ENCODE measurements around the gene KLHL17. TPM values are rescaled to one million over a fixed set of nuclear protein-coding genes. Genes with fewer than 3 reads are reported as not detected.
"Not testable (repeated sequence)": the region's sequence is repeated elsewhere in the genome, so short reads cannot be mapped to it uniquely, and the experiment has no call there.

KLHL17 gene
- polyA plus RNA-seq, 4 donors = 3.9 to 11.9 (median 6.8) TPM

- FAIRE-seq = no peak
- peaks cover 0 to 45% (median 7%) of the 10 kb centered on the region in 3 donors for H3K27me3 ChIP-seq (ENCODE audit: control insufficient read depth in 3 of 3, insufficient read depth in 3 of 3, low read length in 3 of 3)
Observed at GRCh38 chr1:975896-976683, 15.7 kb downstream of the KLHL17 start.

GRCh38 chr1:976791-977190 lies 16.4 kb downstream of the KLHL17 start:
- H3K9me3 ChIP-seq (ENCODE audit: control insufficient read depth in 2 of 2, insufficient read depth in 1 of 2, low read depth in 1 of 2, low read length in 1 of 2); DNase-seq; H3K4me1 ChIP-seq (ENCODE audit: control insufficient read depth in 3 of 3, insufficient read depth in 2 of 3, low read depth in 1 of 3, low read length in 2 of 3); H3K27ac ChIP-seq (ENCODE audit: low read depth in 1 of 3, low read length in 2 of 3); H3K4me3 ChIP-seq (ENCODE audit: low read depth in 1 of 3, low read length in 3 of 3); H3K36me3 ChIP-seq (ENCODE audit: control insufficient read depth in 3 of 3, insufficient read depth in 2 of 3, low read depth in 1 of 3, low read length in 3 of 3); FAIRE-seq: not testable (repeated sequence)
- WGBS, 3 donors = 57 to 63% (median 58%) methylated on average over 11 to 16 of the region's 39 CpGs
- H3K27me3 ChIP-seq (ENCODE audit: control insufficient read depth in 3 of 3, insufficient read depth in 3 of 3, low read length in 3 of 3) = peaks cover 0 to 45% (median 4%) of the 10 kb centered on the region in 3 donors

More at GRCh38 chr1:975896-976683, 15.7 kb downstream of the KLHL17 start:
- no peaks in the 10 kb centered on the region for H3K36me3 ChIP-seq (ENCODE audit: control insufficient read depth in 3 of 3, insufficient read depth in 2 of 3, low read depth in 1 of 3, low read length in 3 of 3)
- no peaks in the 10 kb centered on the region for H3K4me1 ChIP-seq (ENCODE audit: control insufficient read depth in 3 of 3, insufficient read depth in 2 of 3, low read depth in 1 of 3, low read length in 2 of 3)
- WGBS, 3 donors = 1 to 6% (median 3%) methylated on average over 37 to 40 of the region's 40 CpGs
- no peak overlapping the region for H3K27ac ChIP-seq (ENCODE audit: low read depth in 1 of 3, low read length in 2 of 3)
- peak overlapping the region in 2 of 3 donors; percentile 10 to 30 for H3K4me3 ChIP-seq (ENCODE audit: low read depth in 1 of 3, low read length in 3 of 3)
- peak; percentile 68 to 75 for DNase-seq
- peaks cover 0 to 3% of the 10 kb centered on the region in 2 donors for H3K9me3 ChIP-seq (ENCODE audit: control insufficient read depth in 2 of 2, insufficient read depth in 1 of 2, low read depth in 1 of 2, low read length in 1 of 2)

GRCh38 chr1:978069-978834 lies 17.9 kb downstream of the KLHL17 start:
- Histone ChIP-seq H3K4me1 (ENCODE audit: control insufficient read depth in 3 of 3, insufficient read depth in 2 of 3, low read depth in 1 of 3, low read length in 2 of 3) (no peaks in the 10 kb centered on the region), H3K4me3 (ENCODE audit: low read depth in 1 of 3, low read length in 3 of 3) (no peak overlapping the region), H3K9me3 (ENCODE audit: control insufficient read depth in 2 of 2, insufficient read depth in 1 of 2, low read depth in 1 of 2, low read length in 1 of 2) (peaks cover 0 to 3% of the 10 kb centered on the region in 2 donors), H3K36me3 (ENCODE audit: control insufficient read depth in 3 of 3, insufficient read depth in 2 of 3, low read depth in 1 of 3, low read length in 3 of 3) (no peaks in the 10 kb centered on the region), H3K27ac (ENCODE audit: low read depth in 1 of 3, low read length in 2 of 3) (no peak overlapping the region), H3K27me3 (ENCODE audit: control insufficient read depth in 3 of 3, insufficient read depth in 3 of 3, low read length in 3 of 3) (peaks cover 0 to 48% (median 5%) of the 10 kb centered on the region in 3 donors)
- WGBS, 3 donors = 74 to 86% (median 81%) methylated on average over 40 to 44 of the region's 44 CpGs
- no peak for DNase-seq
- FAIRE-seq = no peak

GRCh38 chr1:978835-979743 lies 18.7 kb downstream of the KLHL17 start:
- Histone ChIP-seq H3K27ac (ENCODE audit: low read depth in 1 of 3, low read length in 2 of 3) (no peak overlapping the region), H3K36me3 (ENCODE audit: control insufficient read depth in 3 of 3, insufficient read depth in 2 of 3, low read depth in 1 of 3, low read length in 3 of 3) (no peaks in the 10 kb centered on the region), H3K4me3 (ENCODE audit: low read depth in 1 of 3, low read length in 3 of 3) (no peak overlapping the region), H3K9me3 (ENCODE audit: control insufficient read depth in 2 of 2, insufficient read depth in 1 of 2, low read depth in 1 of 2, low read length in 1 of 2) (peaks cover 0 to 3% of the 10 kb centered on the region in 2 donors), H3K27me3 (ENCODE audit: control insufficient read depth in 3 of 3, insufficient read depth in 3 of 3, low read length in 3 of 3) (peaks cover 0 to 52% (median 5%) of the 10 kb centered on the region in 3 donors), H3K4me1 (ENCODE audit: control insufficient read depth in 3 of 3, insufficient read depth in 2 of 3, low read depth in 1 of 3, low read length in 2 of 3) (no peaks in the 10 kb centered on the region)
- 86 to 89% (median 88%) methylated on average over 53 to 60 of the region's 60 CpGs for WGBS, 3 donors
- DNase-seq (no peak), FAIRE-seq (no peak)

- FAIRE-seq (no peak), DNase-seq (no peak)
- Histone ChIP-seq H3K27me3 (ENCODE audit: control insufficient read depth in 3 of 3, insufficient read depth in 3 of 3, low read length in 3 of 3) (peaks cover 0 to 50% (median 5%) of the 10 kb centered on the region in 3 donors), H3K27ac (ENCODE audit: low read depth in 1 of 3, low read length in 2 of 3) (no peak overlapping the region), H3K9me3 (ENCODE audit: control insufficient read depth in 2 of 2, insufficient read depth in 1 of 2, low read depth in 1 of 2, low read length in 1 of 2) (peaks cover 0 to 3% of the 10 kb centered on the region in 2 donors), H3K4me3 (ENCODE audit: low read depth in 1 of 3, low read length in 3 of 3) (no peak overlapping the region), H3K36me3 (ENCODE audit: control insufficient read depth in 3 of 3, insufficient read depth in 2 of 3, low read depth in 1 of 3, low read length in 3 of 3) (no peaks in the 10 kb centered on the region), H3K4me1 (ENCODE audit: control insufficient read depth in 3 of 3, insufficient read depth in 2 of 3, low read depth in 1 of 3, low read length in 2 of 3) (no peaks in the 10 kb centered on the region)
- 76 to 93% (median 89%) methylated on average over 9 of the region's 9 CpGs for WGBS, 3 donors
Observed at GRCh38 chr1:979744-980072, 19.3 kb downstream of the KLHL17 start.

GRCh38 chr1:980137-980571 lies 19.8 kb downstream of the KLHL17 start:
- FAIRE-seq = no peak
- Histone ChIP-seq H3K27ac (ENCODE audit: low read depth in 1 of 3, low read length in 2 of 3) (no peak overlapping the region), H3K9me3 (ENCODE audit: control insufficient read depth in 2 of 2, insufficient read depth in 1 of 2, low read depth in 1 of 2, low read length in 1 of 2) (peaks cover 0 to 3% of the 10 kb centered on the region in 2 donors), H3K27me3 (ENCODE audit: control insufficient read depth in 3 of 3, insufficient read depth in 3 of 3, low read length in 3 of 3) (peaks cover 0 to 48% (median 5%) of the 10 kb centered on the region in 3 donors), H3K4me1 (ENCODE audit: control insufficient read depth in 3 of 3, insufficient read depth in 2 of 3, low read depth in 1 of 3, low read length in 2 of 3) (no peaks in the 10 kb centered on the region), H3K36me3 (ENCODE audit: control insufficient read depth in 3 of 3, insufficient read depth in 2 of 3, low read depth in 1 of 3, low read length in 3 of 3) (no peaks in the 10 kb centered on the region), H3K4me3 (ENCODE audit: low read depth in 1 of 3, low read length in 3 of 3) (no peak overlapping the region)
- WGBS, 3 donors = 72 to 78% (median 77%) methylated on average over 13 of the region's 13 CpGs
- DNase-seq = no peak

- Histone ChIP-seq H3K27me3 (ENCODE audit: control insufficient read depth in 3 of 3, insufficient read depth in 3 of 3, low read length in 3 of 3) (peaks cover 0 to 47% (median 5%) of the 10 kb centered on the region in 3 donors), H3K4me1 (ENCODE audit: control insufficient read depth in 3 of 3, insufficient read depth in 2 of 3, low read depth in 1 of 3, low read length in 2 of 3) (no peaks in the 10 kb centered on the region), H3K9me3 (ENCODE audit: control insufficient read depth in 2 of 2, insufficient read depth in 1 of 2, low read depth in 1 of 2, low read length in 1 of 2) (peaks cover 0 to 3% of the 10 kb centered on the region in 2 donors), H3K36me3 (ENCODE audit: control insufficient read depth in 3 of 3, insufficient read depth in 2 of 3, low read depth in 1 of 3, low read length in 3 of 3) (no peaks in the 10 kb centered on the region), H3K27ac (ENCODE audit: low read depth in 1 of 3, low read length in 2 of 3) (no peak overlapping the region), H3K4me3 (ENCODE audit: low read depth in 1 of 3, low read length in 3 of 3) (no peak overlapping the region)
- WGBS, 3 donors = 72 to 74% (median 73%) methylated on average over 31 to 35 of the region's 35 CpGs
- no peak for DNase-seq
- no peak for FAIRE-seq
Observed at GRCh38 chr1:980602-981395, 20.4 kb downstream of the KLHL17 start.
